CD4-positive, alpha-beta T cell (primary cell): ENCODE measurements around the gene MYADM. TPM values are rescaled to one million over a fixed set of nuclear protein-coding genes. Genes with fewer than 3 reads are reported as not detected.

ENCODE experiments used
- ATAC-seq: fragments of 200-7000 bp; cut with Tn5 transposase; one replicate; pipeline ENCODE4 v1.10.0; 2022; ENCODE audit warnings: mild to moderate bottlenecking; ENCODE audit not compliant: poor library complexity
- CTCF ChIA-PET: fragments of 350-600 bp; sonication (Branson Sonifier 250); formaldehyde crosslinking; loops from one replicate; lab custom pipeline; 2021; ENCODE audit warnings: antibody characterized with exemption, inconsistent platforms; lab: Charles Lee
- POLR2A ChIA-PET: fragments of 350-600 bp; sonication (Branson Sonifier 250); formaldehyde crosslinking; loops from one replicate; lab custom pipeline; 2021; ENCODE audit warnings: antibody characterized with exemption, inconsistent platforms; lab: Charles Lee
- DNase-seq, 14 experiments: peaks; one replicate each; pipeline ENCODE4 v3.0.0-alpha.2; 2013 to 2020; ENCODE audit warnings: mixed read lengths in 2 of 14
- H3K27ac ChIP-seq, 2 donors: one replicate each; pipeline versions ENCODE4 v1.5.1 to v1.7.0; 2013; ENCODE audit warnings: low read length in 2 of 2, low read depth in 1 of 2, mild to moderate bottlenecking in 1 of 2
- H3K27me3 ChIP-seq, 2 experiments: 1 replicate in 1 of 2; 2 replicates in 1 of 2; pipeline versions ENCODE4 v1.6.1 to v1.7.0; 2013; ENCODE audit warnings: low read length in 2 of 2, control low read depth in 1 of 2, mild to moderate bottlenecking in 1 of 2, moderate library complexity in 1 of 2; ENCODE audit not compliant: insufficient read depth in 2 of 2, control insufficient read depth in 1 of 2
- H3K36me3 ChIP-seq: one replicate; pipeline ENCODE4 v1.6.1; 2013; ENCODE audit warnings: low read length, control low read depth; ENCODE audit not compliant: insufficient read depth
- H3K4me1 ChIP-seq: one replicate; pipeline ENCODE4 v1.6.1; 2013; ENCODE audit warnings: low read length, control low read depth; ENCODE audit not compliant: insufficient read depth
- H3K4me3 ChIP-seq: one replicate; pipeline ENCODE4 v1.5.1; 2013; ENCODE audit warnings: mild to moderate bottlenecking, low read length, moderate library complexity
- H3K9me3 ChIP-seq, 2 experiments: 1 replicate in 1 of 2; 2 replicates in 1 of 2; pipeline versions ENCODE4 v1.6.1 to v1.7.0; 2013; ENCODE audit warnings: low read length in 2 of 2, mild to moderate bottlenecking in 2 of 2, control low read depth in 1 of 2, moderate library complexity in 1 of 2; ENCODE audit not compliant: control insufficient read depth in 1 of 2, insufficient read depth in 1 of 2
- H3K27ac Mint-ChIP-seq: one replicate; pipeline ENCODE4 v1.8.0; 2020; ENCODE audit warnings: mixed read lengths
- H3K27me3 Mint-ChIP-seq: one replicate; pipeline ENCODE4 v1.8.0; 2021; ENCODE audit warnings: mixed read lengths
- H3K36me3 Mint-ChIP-seq: one replicate; pipeline ENCODE4 v1.8.0; 2021; ENCODE audit warnings: low read depth, mixed read lengths
- H3K4me1 Mint-ChIP-seq: one replicate; pipeline ENCODE4 v1.8.0; 2021; ENCODE audit warnings: low read depth, mixed read lengths
- H3K4me3 Mint-ChIP-seq: one replicate; pipeline ENCODE4 v1.8.0; 2020; ENCODE audit warnings: mild to moderate bottlenecking, mixed read lengths
- H3K9me3 Mint-ChIP-seq: one replicate; pipeline ENCODE4 v1.8.0; 2020; ENCODE audit warnings: mixed read lengths
- intact Hi-C, 2 experiments: fragments of 100-400 bp; cut with DNase I in 1 of 2; cut with micrococcal nuclease in 1 of 2; formaldehyde crosslinking; loops; one replicate each; pipeline versions ENCODE4 v1.15.1 to v1.9.0; 2023 to 2025; cut with DNase I, micrococcal nuclease
- total RNA-seq, 174 experiments: library from RNA in 2 of 174; stranded (reverse) in 2 of 174; gene quantifications; one replicate each; pipeline ENCODE4 v1.2.3 and lab custom pipeline; 2021 to 2026
- TF ChIP-seq, protein P1 (sequence below): fragments of 200-600 bp; IDR thresholded peaks from one replicate; pipeline ENCODE4 v1.8.0; 2022; ENCODE audit warnings: antibody characterized with exemption, mild to moderate bottlenecking

MYADM gene
- total RNA-seq, 2 experiments from 2014 or later = 444 to 448 TPM

- Mint-ChIP-seq H3K27ac (peak overlapping the region; percentile 51), H3K27me3 (peaks cover 28% of the 10 kb centered on the region), H3K9me3 (no peaks in the 10 kb centered on the region), H3K36me3 (peaks cover 28% of the 10 kb centered on the region), H3K4me1 (peaks cover 48% of the 10 kb centered on the region), H3K4me3 (no peak overlapping the region)
- intact Hi-C loops = loop anchor here in 1 of 2 experiments (1.0 kb wide), 1 partner anchor 37 kb away; no protein-coding TSS in a partner anchor
- POLR2A ChIA-PET = interaction anchor here (4.4 kb wide), 1 partner anchor 12 kb away, joined by 71 read pairs; the partner anchor contains the start of gene MYADM
- H3K9me3 ChIP-seq = peaks cover 0 to 11% of the 10 kb centered on the region in 2 experiments
- H3K4me1 ChIP-seq = peaks cover 81% of the 10 kb centered on the region
- TF ChIP-seq, protein P1, sequence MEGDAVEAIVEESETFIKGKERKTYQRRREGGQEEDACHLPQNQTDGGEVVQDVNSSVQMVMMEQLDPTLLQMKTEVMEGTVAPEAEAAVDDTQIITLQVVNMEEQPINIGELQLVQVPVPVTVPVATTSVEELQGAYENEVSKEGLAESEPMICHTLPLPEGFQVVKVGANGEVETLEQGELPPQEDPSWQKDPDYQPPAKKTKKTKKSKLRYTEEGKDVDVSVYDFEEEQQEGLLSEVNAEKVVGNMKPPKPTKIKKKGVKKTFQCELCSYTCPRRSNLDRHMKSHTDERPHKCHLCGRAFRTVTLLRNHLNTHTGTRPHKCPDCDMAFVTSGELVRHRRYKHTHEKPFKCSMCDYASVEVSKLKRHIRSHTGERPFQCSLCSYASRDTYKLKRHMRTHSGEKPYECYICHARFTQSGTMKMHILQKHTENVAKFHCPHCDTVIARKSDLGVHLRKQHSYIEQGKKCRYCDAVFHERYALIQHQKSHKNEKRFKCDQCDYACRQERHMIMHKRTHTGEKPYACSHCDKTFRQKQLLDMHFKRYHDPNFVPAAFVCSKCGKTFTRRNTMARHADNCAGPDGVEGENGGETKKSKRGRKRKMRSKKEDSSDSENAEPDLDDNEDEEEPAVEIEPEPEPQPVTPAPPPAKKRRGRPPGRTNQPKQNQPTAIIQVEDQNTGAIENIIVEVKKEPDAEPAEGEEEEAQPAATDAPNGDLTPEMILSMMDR = no peak
- ATAC-seq = peak; percentile 78
- peak overlapping the region; percentile 58 for H3K4me3 ChIP-seq
- peaks cover 15% of the 10 kb centered on the region for H3K36me3 ChIP-seq
- H3K27ac ChIP-seq = no peak overlapping the region
- H3K27me3 ChIP-seq = peaks cover 44 to 48% of the 10 kb centered on the region in 2 experiments
- CTCF ChIA-PET = no interaction called here
- peak; percentile 66 to 90 (median 75) for DNase-seq
These were observed 11.7 kb downstream of the MYADM start for GRCh38 chr19:53879140-53880081.

GRCh38 chr19:53880711-53881481 is 13.2 kb downstream of the MYADM start:
- H3K36me3 ChIP-seq = peaks cover 6% of the 10 kb centered on the region
- no peaks in the 10 kb centered on the region for H3K9me3 Mint-ChIP-seq
- H3K27ac Mint-ChIP-seq = no peak overlapping the region
- H3K4me1 ChIP-seq = peaks cover 67% of the 10 kb centered on the region
- H3K27me3 ChIP-seq = peaks cover 47 to 53% of the 10 kb centered on the region in 2 experiments
- POLR2A ChIA-PET = interaction anchor here (1.4 kb wide), 1 partner anchor 14 kb away, joined by 17 read pairs; the partner anchor contains the start of gene MYADM
- H3K4me3 ChIP-seq = peak overlapping the region; percentile 37
- TF ChIP-seq, protein P1 = no peak
- no peak overlapping the region for H3K27ac ChIP-seq
- peak in 1 of 14 experiments; percentile 35 for DNase-seq
- peaks cover 0 to 11% of the 10 kb centered on the region in 2 experiments for H3K9me3 ChIP-seq
- ATAC-seq = no peak
- H3K27me3 Mint-ChIP-seq = peaks cover 39% of the 10 kb centered on the region
- peaks cover 17% of the 10 kb centered on the region for H3K36me3 Mint-ChIP-seq
- H3K4me3 Mint-ChIP-seq = no peak overlapping the region
- H3K4me1 Mint-ChIP-seq = peaks cover 33% of the 10 kb centered on the region
- intact Hi-C loops = loop anchor here (1.0 kb wide), 2 partner anchors 28 to 39 kb away; no protein-coding TSS in a partner anchor
- CTCF ChIA-PET = interaction anchor here (1.2 to 1.9 kb wide), 3 partner anchors 13 to 38 kb away, joined by 4 to 17 read pairs (median 8); partner anchors contain the start of gene MYADM
